Fibroblast of lung (primary cell): Measurements from ENCODE around the gene LSMEM2. TPM values are rescaled to one million over a fixed set of nuclear protein-coding genes. Genes with fewer than 3 reads are reported as not detected.

Experiments
- DNase-seq, 2 donors: peaks; one replicate each; pipeline versions ENCODE4 v3.0.0 to v3.0.0-alpha.2; 2010; ENCODE audit warnings: low read depth in 2 of 2
- H2AFZ ChIP-seq: 2 replicates; pipeline ENCODE4 v1.5.1; 2012; ENCODE audit warnings: low read length, control low read depth, inconsistent platforms
- H3K27ac ChIP-seq: 2 replicates; pipeline ENCODE4 v1.5.1; 2011; ENCODE audit warnings: low read length, control low read depth; ENCODE audit not compliant: insufficient read depth
- H3K27me3 ChIP-seq: 2 replicates; pipeline ENCODE4 v1.5.1; 2011; ENCODE audit warnings: mild to moderate bottlenecking, low read length; ENCODE audit not compliant: control insufficient read depth, insufficient read depth
- H3K36me3 ChIP-seq: 2 replicates; pipeline ENCODE4 v1.5.1; 2011; ENCODE audit warnings: low read length; ENCODE audit not compliant: control insufficient read depth, insufficient read depth
- H3K4me1 ChIP-seq: 2 replicates; pipeline ENCODE4 v1.5.1; 2011; ENCODE audit warnings: low read length; ENCODE audit not compliant: control insufficient read depth, insufficient read depth; ENCODE audit errors: extremely low read depth
- H3K4me2 ChIP-seq: 2 replicates; pipeline ENCODE4 v1.5.1; 2011; ENCODE audit warnings: low read length, control low read depth; ENCODE audit not compliant: insufficient read depth; ENCODE audit errors: extremely low read depth
- H3K4me3 ChIP-seq, 4 experiments: fragments of 200-600 bp in 1 of 4; sonication (generic) in 1 of 4; replicated peaks in 1 of 4; 2 replicates each; pipeline ENCODE4 v1.5.1; 2011 to 2016; ENCODE audit warnings: low read length in 4 of 4, low read depth in 3 of 4, mild to moderate bottlenecking in 3 of 4, control low read depth in 2 of 4, inconsistent platforms in 1 of 4, mixed read lengths in 1 of 4; ENCODE audit not compliant: insufficient read depth in 1 of 4; ENCODE audit errors: control extremely low read depth in 1 of 4
- H3K79me2 ChIP-seq: 2 replicates; pipeline ENCODE4 v1.5.1; 2012; ENCODE audit warnings: mild to moderate bottlenecking, low read length, inconsistent platforms; ENCODE audit not compliant: control insufficient read depth, insufficient read depth
- H3K9ac ChIP-seq: 2 replicates; pipeline ENCODE4 v1.5.1; 2011; ENCODE audit warnings: mild to moderate bottlenecking, low read length, control low read depth; ENCODE audit not compliant: insufficient read depth
- H3K9me3 ChIP-seq: 2 replicates; pipeline ENCODE4 v1.5.1; 2012; ENCODE audit warnings: low read depth, low read length; ENCODE audit not compliant: control insufficient read depth, insufficient read depth
- H4K20me1 ChIP-seq: 2 replicates; pipeline ENCODE4 v1.5.1; 2011; ENCODE audit warnings: low read length; ENCODE audit not compliant: control insufficient read depth, insufficient read depth; ENCODE audit errors: extremely low read depth
- EZH2 ChIP-seq: IDR thresholded peaks from 2 replicates; pipeline ENCODE4 v1.5.1; 2012; ENCODE audit warnings: low read length, control low read depth, mild to moderate bottlenecking; ENCODE audit errors: missing control alignments
- polyA minus RNA-seq: library from RNA; depleted of rRNA, polyadenylated mRNA; stranded (reverse); fragments of >200 nt; gene quantifications from 2 replicates; pipeline ENCODE4 v1.2.3, GENCODE V29; 2011; ENCODE audit warnings: low replicate concordance
- polyA plus RNA-seq, 2 donors: library from polyadenylated mRNA; depleted of rRNA in 1 of 2; stranded (reverse) in 1 of 2; unstranded in 1 of 2; fragments of >200 nt; gene quantifications; 2 replicates each; pipeline ENCODE4 v1.2.1, GENCODE V29; 2011 to 2012; ENCODE audit warnings: missing spikeins in 1 of 2
- total RNA-seq: library from RNA; depleted of rRNA; stranded (reverse); fragments of >200 nt; gene quantifications from 2 replicates; pipeline ENCODE4 v1.2.1, GENCODE V29; 2014
- TF ChIP-seq, protein P1 (sequence below), 2 donors: IDR thresholded peaks in 1 of 2; conservative IDR thresholded peaks in 1 of 2; 1 replicate in 1 of 2; 2 replicates in 1 of 2; pipeline ENCODE4 v1.5.1; 2011 to 2012; ENCODE audit warnings: low read length in 2 of 2, control low read depth in 1 of 2, inconsistent platforms in 1 of 2, low read depth in 1 of 2, mild to moderate bottlenecking in 1 of 2

The LSMEM2 gene
- not detected in 2 replicates for total RNA-seq
- not detected in 2 replicates for polyA plus RNA-seq
- not detected in 2 replicates for polyA plus RNA-seq (2012)
- polyA minus RNA-seq = not detected in 2 replicates

DNA sequence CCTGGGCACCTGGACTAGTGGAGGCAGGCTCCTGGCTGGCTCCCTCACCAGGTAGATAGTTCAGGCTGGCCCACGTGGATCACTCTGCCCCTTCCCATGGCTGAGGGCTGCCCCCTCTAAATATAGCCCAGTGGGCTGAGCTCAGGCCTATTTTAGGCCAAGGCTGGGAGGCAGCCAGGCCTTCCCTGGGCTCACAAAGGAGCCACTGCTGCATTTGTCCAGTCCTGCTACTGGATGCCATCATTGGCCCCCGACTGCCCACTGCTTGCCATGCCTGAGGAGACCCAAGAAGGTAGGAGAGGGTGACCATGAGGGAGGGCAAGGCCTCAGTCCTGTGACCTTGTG, at the start of gene LSMEM2:
LSMEM2 (plus strand) TSS at position 208 of the 345 bp plus-strand sequence; CDS start at position 235, 27 bp downstream.
- Histone ChIP-seq H3K4me1 (no peaks in the 10 kb centered on the region), H2AFZ (no peak within 1 kb of the TSS), H3K79me2 (no peaks in the 10 kb centered on the region), H3K9me3 (no peaks in the 10 kb centered on the region), H3K9ac (no peak within 1 kb of the TSS), H4K20me1 (no peaks in the 10 kb centered on the region), H3K36me3 (no peaks in the 10 kb centered on the region), H3K27me3 (no peaks in the 10 kb centered on the region), H3K27ac (no peak within 1 kb of the TSS), H3K4me3 (no peak within 1 kb of the TSS), H3K4me2 (no peak within 1 kb of the TSS)
- TF ChIP-seq, protein P1, sequence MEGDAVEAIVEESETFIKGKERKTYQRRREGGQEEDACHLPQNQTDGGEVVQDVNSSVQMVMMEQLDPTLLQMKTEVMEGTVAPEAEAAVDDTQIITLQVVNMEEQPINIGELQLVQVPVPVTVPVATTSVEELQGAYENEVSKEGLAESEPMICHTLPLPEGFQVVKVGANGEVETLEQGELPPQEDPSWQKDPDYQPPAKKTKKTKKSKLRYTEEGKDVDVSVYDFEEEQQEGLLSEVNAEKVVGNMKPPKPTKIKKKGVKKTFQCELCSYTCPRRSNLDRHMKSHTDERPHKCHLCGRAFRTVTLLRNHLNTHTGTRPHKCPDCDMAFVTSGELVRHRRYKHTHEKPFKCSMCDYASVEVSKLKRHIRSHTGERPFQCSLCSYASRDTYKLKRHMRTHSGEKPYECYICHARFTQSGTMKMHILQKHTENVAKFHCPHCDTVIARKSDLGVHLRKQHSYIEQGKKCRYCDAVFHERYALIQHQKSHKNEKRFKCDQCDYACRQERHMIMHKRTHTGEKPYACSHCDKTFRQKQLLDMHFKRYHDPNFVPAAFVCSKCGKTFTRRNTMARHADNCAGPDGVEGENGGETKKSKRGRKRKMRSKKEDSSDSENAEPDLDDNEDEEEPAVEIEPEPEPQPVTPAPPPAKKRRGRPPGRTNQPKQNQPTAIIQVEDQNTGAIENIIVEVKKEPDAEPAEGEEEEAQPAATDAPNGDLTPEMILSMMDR (conservative IDR thresholded peaks at IDR 0.05 in 1 of 2, IDR thresholded peaks at IDR 0.05 in 1 of 2; ENCODE audit: low read depth in 1 of 2, low read length in 2 of 2) = no peak
- TF ChIP-seq EZH2 = no peak
- DNase-seq = no peak

DNA sequence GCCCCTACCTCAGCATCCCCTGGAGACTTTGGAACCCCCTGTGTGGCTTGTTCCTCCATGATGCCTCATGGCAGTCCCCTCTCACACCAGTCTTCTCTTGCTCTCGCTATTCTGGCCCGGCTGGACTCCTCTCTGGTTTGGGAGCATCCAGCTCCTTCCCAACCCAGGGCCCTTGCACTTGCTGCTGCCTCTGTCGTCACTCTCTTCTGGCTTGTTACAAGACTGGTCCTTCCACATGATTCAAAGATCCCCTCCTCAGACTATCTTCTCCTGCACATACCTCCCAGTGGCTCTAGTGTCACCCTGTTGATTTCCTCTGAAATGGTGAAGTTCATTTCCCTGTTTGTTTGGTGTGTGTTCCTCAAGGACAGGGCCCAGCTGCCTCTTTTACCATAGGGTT, 49.4 kb upstream of the LSMEM2 start:
- Histone ChIP-seq H3K4me1 (peaks cover 9% of the 10 kb centered on the region), H4K20me1 (no peaks in the 10 kb centered on the region), H3K27ac (no peak overlapping the region), H3K9ac (no peak overlapping the region), H3K36me3 (no peaks in the 10 kb centered on the region), H3K9me3 (no peaks in the 10 kb centered on the region), H3K27me3 (no peaks in the 10 kb centered on the region), H2AFZ (no peak overlapping the region), H3K4me3 (no peak overlapping the region), H3K4me2 (no peak overlapping the region), H3K79me2 (no peaks in the 10 kb centered on the region)
- TF ChIP-seq EZH2 = no peak
- TF ChIP-seq, protein P1 (conservative IDR thresholded peaks at IDR 0.05 in 1 of 2, IDR thresholded peaks at IDR 0.05 in 1 of 2; ENCODE audit: low read depth in 1 of 2, low read length in 2 of 2) = no peak
- DNase-seq = no peak

DNA sequence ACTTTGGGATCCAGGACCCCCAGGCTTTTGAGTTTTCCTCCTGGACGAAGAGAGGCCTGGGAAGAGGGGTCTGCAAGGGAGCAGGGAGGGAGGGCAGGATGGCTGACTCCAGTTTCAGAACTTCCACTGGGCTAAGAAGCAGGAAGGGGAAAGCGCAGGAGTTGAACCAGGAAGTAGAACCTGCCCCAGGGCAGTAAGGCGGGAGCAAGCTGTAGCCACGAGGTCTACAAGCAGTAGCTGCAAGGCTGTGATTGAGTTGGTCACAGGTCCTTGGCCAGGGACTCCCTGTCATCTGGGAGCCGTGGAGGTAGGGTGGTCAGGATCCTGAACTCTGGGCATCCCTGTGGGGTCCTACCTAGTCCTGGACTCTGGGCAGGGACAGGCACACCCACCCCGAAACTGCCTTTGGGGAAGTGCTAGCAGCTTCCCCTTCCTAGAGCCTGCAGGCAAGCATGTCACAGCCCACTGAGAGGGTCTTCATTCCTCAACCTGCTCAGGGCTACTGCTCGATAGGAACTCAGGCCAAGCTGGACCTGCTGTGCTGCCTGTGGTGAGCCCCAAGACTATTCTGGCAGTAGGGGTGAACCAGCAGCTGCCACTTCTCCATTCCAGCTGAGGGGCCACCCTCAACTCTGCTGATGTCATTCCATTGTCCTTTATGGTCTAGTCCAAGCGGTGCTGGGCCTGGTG, 48.6 kb upstream of the LSMEM2 start:
- no peak overlapping the region for H3K9ac ChIP-seq
- H3K27me3 ChIP-seq = no peaks in the 10 kb centered on the region
- H3K79me2 ChIP-seq = no peaks in the 10 kb centered on the region
- no peak overlapping the region for H2AFZ ChIP-seq
- no peak overlapping the region for H3K4me3 ChIP-seq
- H3K9me3 ChIP-seq = no peaks in the 10 kb centered on the region
- H3K27ac ChIP-seq = no peak overlapping the region
- no peaks in the 10 kb centered on the region for H4K20me1 ChIP-seq
- no peaks in the 10 kb centered on the region for H3K36me3 ChIP-seq
- TF ChIP-seq EZH2 = no peak
- TF ChIP-seq, protein P1 (conservative IDR thresholded peaks at IDR 0.05 in 1 of 2, IDR thresholded peaks at IDR 0.05 in 1 of 2; ENCODE audit: low read depth in 1 of 2, low read length in 2 of 2) = no peak
- no peak overlapping the region for H3K4me2 ChIP-seq
- H3K4me1 ChIP-seq = peaks cover 11% of the 10 kb centered on the region
- DNase-seq = no peak
